Endodermal cell (in vitro differentiated cells): Measurements from ENCODE around the gene C4orf50. TPM values are rescaled to one million over a fixed set of nuclear protein-coding genes. Genes with fewer than 3 reads are reported as not detected.

Experiments
- DNase-seq: peaks from one replicate; pipeline ENCODE4 v3.0.0-alpha.2; 2017
- H3K27ac ChIP-seq: 2 replicates; pipeline ENCODE4 v1.5.1; 2013; ENCODE audit warnings: mild to moderate bottlenecking, low read depth, low read length, moderate library complexity
- H3K27me3 ChIP-seq: 2 replicates; pipeline ENCODE4 v1.6.1; 2013; ENCODE audit warnings: mild to moderate bottlenecking, low read length, moderate library complexity; ENCODE audit not compliant: insufficient read depth, control insufficient read depth, poor library complexity, severe bottlenecking
- H3K36me3 ChIP-seq: 2 replicates; pipeline ENCODE4 v1.7.0; 2013; ENCODE audit warnings: mild to moderate bottlenecking, low read length, moderate library complexity; ENCODE audit not compliant: control insufficient read depth, insufficient read depth
- H3K4me1 ChIP-seq: one replicate; pipeline ENCODE4 v1.7.0; 2013; ENCODE audit warnings: low read length; ENCODE audit not compliant: control insufficient read depth, insufficient read depth
- H3K4me3 ChIP-seq: 2 replicates; pipeline ENCODE4 v1.5.1; 2013; ENCODE audit warnings: mild to moderate bottlenecking, low read length, moderate library complexity
- H3K9ac ChIP-seq: 2 replicates; pipeline ENCODE4 v1.6.1; 2013; ENCODE audit warnings: mild to moderate bottlenecking, low read length, moderate library complexity; ENCODE audit not compliant: poor library complexity, severe bottlenecking; ENCODE audit errors: extremely low read depth
- H3K9me3 ChIP-seq: 2 replicates; pipeline ENCODE4 v1.6.1; 2013; ENCODE audit warnings: mild to moderate bottlenecking, low read length, moderate library complexity; ENCODE audit not compliant: control insufficient read depth
- H3K27ac Mint-ChIP-seq: 2 replicates; pipeline ENCODE4 v1.8.0; 2020; ENCODE audit warnings: mixed read lengths
- H3K27me3 Mint-ChIP-seq: 2 replicates; pipeline ENCODE4 v1.8.0; 2021; ENCODE audit warnings: mild to moderate bottlenecking, mixed read lengths; ENCODE audit not compliant: insufficient read depth
- H3K36me3 Mint-ChIP-seq: 2 replicates; pipeline ENCODE4 v1.8.0; 2020; ENCODE audit warnings: low read depth, mixed read lengths
- H3K4me1 Mint-ChIP-seq: 2 replicates; pipeline ENCODE4 v1.8.0; 2020; ENCODE audit warnings: mixed read lengths
- H3K4me3 Mint-ChIP-seq: 2 replicates; pipeline ENCODE4 v1.8.0; 2020; ENCODE audit warnings: mild to moderate bottlenecking, moderate library complexity, mixed read lengths
- H3K9me3 Mint-ChIP-seq: 2 replicates; pipeline ENCODE4 v1.8.0; 2020; ENCODE audit warnings: mild to moderate bottlenecking, mixed read lengths
- CTCF ChIP-seq: fragments of 200-600 bp; sonication (generic); conservative IDR thresholded peaks from 2 replicates; pipeline ENCODE4 v1.5.0; 2021; ENCODE audit warnings: antibody characterized with exemption, mild to moderate bottlenecking
- WGBS, 2 experiments: methylation state at CpG; one replicate each; pipeline versions ENCODE4 v1.1.5 to v1.1.7; 2013; ENCODE audit warnings: missing lambda C conversion rate in 2 of 2, mixed read lengths in 1 of 2; ENCODE audit not compliant: insufficient coverage in 1 of 2, insufficient read length in 1 of 2; 5-methylcytosine and 5-hydroxymethylcytosine counted together
- total RNA-seq, 2 donors: library from RNA; stranded (reverse); fragmentation: NEBNext Ultra II Directional in 1 of 2; extraction: Animal tissue kit (Norgen Biotek cat#: 25700) in 1 of 2; gene quantifications; 2 replicates in 1 of 2; 3 replicates in 1 of 2; pipeline ENCODE4 v1.2.1, GENCODE V29; 2021

The C4orf50 gene
- total RNA-seq, 2 donors from 2014 or later: 0.84 to 1.6 TPM

GRCh38 chr4:6049278-6049677, 31.0 kb upstream of the C4orf50 start:
- Mint-ChIP-seq H3K9me3 (no peaks in the 10 kb centered on the region), H3K27me3 (no peaks in the 10 kb centered on the region), H3K4me1 (no peaks in the 10 kb centered on the region), H3K4me3 (no peak overlapping the region), H3K27ac (no peak overlapping the region), H3K36me3 (peaks cover 4% of the 10 kb centered on the region)
- WGBS, 2 experiments: 93 to 98% methylated on average over 8 to 12 of the region's 12 CpGs
- no peak overlapping the region for H3K9ac ChIP-seq
- TF ChIP-seq CTCF: no peak
- no peaks in the 10 kb centered on the region for H3K9me3 ChIP-seq
- DNase-seq: no peak
- no peak overlapping the region for H3K4me3 ChIP-seq
- no peaks in the 10 kb centered on the region for H3K4me1 ChIP-seq
- peaks cover 5% of the 10 kb centered on the region for H3K36me3 ChIP-seq
- H3K27ac ChIP-seq: no peak overlapping the region
- no peaks in the 10 kb centered on the region for H3K27me3 ChIP-seq

- WGBS, 2 experiments: 93 to 97% methylated on average over 12 of the region's 12 CpGs
- no peaks in the 10 kb centered on the region for H3K4me1 Mint-ChIP-seq
- no peak overlapping the region for H3K27ac Mint-ChIP-seq
- no peaks in the 10 kb centered on the region for H3K27me3 ChIP-seq
- no peaks in the 10 kb centered on the region for H3K27me3 Mint-ChIP-seq
- no peaks in the 10 kb centered on the region for H3K9me3 ChIP-seq
- H3K4me3 ChIP-seq: no peak overlapping the region
- peaks cover 4% of the 10 kb centered on the region for H3K36me3 ChIP-seq
- DNase-seq: no peak
- no peaks in the 10 kb centered on the region for H3K4me1 ChIP-seq
- TF ChIP-seq CTCF: no peak
- H3K36me3 Mint-ChIP-seq: peaks cover 4% of the 10 kb centered on the region
- no peaks in the 10 kb centered on the region for H3K9me3 Mint-ChIP-seq
- H3K4me3 Mint-ChIP-seq: no peak overlapping the region
- no peak overlapping the region for H3K9ac ChIP-seq
- no peak overlapping the region for H3K27ac ChIP-seq
Measured at GRCh38 chr4:6048537-6048936, 30.3 kb upstream of the C4orf50 start.

DNA sequence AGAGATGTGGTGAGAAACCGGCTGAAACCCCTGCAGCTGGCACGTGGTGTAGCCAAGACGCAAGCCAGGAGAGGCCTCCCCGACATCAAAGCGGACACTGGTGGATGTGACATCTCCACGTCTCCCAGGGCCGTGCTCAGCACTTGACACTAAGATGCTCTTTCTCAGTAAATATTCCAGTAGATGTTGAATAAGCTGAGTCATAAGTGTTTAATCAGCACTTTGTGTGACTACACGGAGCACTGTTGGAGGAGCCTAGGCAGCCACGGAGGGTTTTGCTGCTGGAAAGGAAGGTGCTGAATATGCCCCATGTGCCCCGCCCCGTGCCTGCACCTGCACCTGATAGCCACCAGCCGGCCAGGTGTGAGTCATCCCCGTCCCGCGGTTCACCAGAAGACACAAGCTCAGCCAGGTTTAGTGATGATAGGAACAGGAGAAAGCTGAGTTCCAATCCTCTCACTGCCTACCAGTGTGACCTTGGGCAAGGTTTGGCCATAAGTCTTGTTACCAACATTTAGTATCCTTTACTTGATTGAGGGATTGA, 29.0 kb upstream of the C4orf50 start:
- Histone ChIP-seq H3K36me3 (no peaks in the 10 kb centered on the region), H3K9ac (no peak overlapping the region), H3K4me3 (no peak overlapping the region), H3K4me1 (no peaks in the 10 kb centered on the region), H3K9me3 (no peaks in the 10 kb centered on the region), H3K27ac (no peak overlapping the region), H3K27me3 (no peaks in the 10 kb centered on the region)
- peaks cover 3% of the 10 kb centered on the region for H3K36me3 Mint-ChIP-seq
- no peak overlapping the region for H3K4me3 Mint-ChIP-seq
- no peak overlapping the region for H3K27ac Mint-ChIP-seq
- no peaks in the 10 kb centered on the region for H3K9me3 Mint-ChIP-seq
- peak; percentile 60 for TF ChIP-seq CTCF
- H3K4me1 Mint-ChIP-seq: no peaks in the 10 kb centered on the region
- peaks cover 7% of the 10 kb centered on the region for H3K27me3 Mint-ChIP-seq
- DNase-seq: peak; percentile 82
- WGBS, 2 experiments: 83 to 86% methylated on average over 14 to 15 of the region's 15 CpGs
